GM10266 (cell line): Measurements from ENCODE around the gene CNBP.
"Not testable (repeated sequence)": the region's sequence is repeated elsewhere in the genome, so short reads cannot be mapped to it uniquely, and the experiment has no call there.

Source experiments
- DNase-seq: peaks from one replicate; pipeline ENCODE4 v3.0.0; 2012; ENCODE audit errors: extremely low spot score
- CTCF ChIP-seq: IDR thresholded peaks from 2 replicates; pipeline ENCODE4 v1.5.1; 2012; ENCODE audit warnings: mild to moderate bottlenecking, low read depth; ENCODE audit not compliant: control insufficient read depth, insufficient read depth; ENCODE audit errors: missing control alignments

The CNBP gene

GRCh38 chr3:129199366-129199765 is 15.7 kb upstream of the CNBP start:
- TF ChIP-seq CTCF, result no peak
- DNase-seq, result no peak

DNA sequence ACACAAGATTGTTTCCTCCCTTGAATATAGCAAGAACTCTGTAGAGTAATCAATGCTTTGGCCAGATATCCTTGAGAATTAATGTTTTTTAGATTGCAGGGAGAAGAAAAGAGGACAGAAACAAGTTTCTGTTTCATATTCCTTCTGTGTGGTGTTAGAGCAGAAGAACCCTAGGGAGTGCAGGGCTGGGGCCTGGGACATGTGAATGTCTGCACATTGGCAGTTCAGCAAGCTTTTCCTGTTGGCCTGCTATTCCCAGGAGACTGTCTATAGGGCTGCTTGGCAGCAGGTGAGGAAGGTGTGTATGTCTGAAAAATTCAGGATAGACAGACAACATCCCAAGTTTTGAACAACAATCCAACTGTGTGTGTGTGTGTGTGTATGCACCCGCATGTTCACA is 13.6 kb upstream of the CNBP start:
- TF ChIP-seq CTCF, result no peak
- DNase-seq, result no peak

DNA sequence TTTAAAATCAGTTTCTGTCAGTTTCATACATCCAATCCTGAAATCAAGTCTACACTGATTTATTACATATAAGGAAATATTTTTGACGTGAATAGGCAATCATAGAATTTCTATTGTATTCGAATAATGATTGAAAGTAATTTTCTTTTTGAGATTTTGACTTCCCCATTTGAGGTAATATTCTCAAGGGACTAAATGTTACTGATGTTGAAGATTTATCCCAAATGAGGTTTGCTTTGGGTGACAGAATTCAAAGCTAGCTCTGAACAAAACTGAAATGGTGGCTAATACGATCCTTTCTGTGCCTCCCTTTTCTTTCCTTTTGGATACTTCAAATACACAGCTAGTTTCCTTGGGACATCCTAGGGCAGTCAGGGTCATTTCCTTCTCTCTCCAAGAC is 12.9 kb upstream of the CNBP start:
- TF ChIP-seq CTCF, result no peak

DNA sequence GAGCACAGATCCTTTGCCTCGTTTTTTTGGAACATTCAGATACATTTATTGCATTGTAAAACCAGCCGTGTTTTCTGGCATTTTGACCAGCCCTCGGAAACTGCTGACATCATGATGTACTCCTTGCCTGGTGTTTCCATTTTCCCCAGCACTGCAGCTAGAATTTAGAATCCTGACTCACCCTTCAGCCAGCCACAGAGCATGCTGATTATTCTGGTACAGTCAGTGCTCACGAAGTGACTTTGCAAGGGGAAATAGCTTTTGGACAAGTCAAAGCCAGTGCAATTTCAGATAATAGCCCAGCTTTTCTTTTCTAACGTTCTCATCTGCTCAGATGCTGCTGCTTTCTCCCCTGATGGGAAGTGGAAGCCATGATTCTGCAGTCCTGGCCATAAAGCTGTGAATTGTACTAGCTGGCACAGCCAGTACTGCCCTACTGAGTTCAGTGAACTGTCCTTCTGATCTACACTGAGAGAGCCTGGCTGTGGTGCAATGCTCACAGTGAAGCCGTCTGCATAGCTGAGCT is 12.1 kb upstream of the CNBP start:
- TF ChIP-seq CTCF, result no peak
- DNase-seq, result no peak

More for the DNA sequence above, 12.9 kb upstream of the CNBP start:
- no peak for DNase-seq

- not testable (repeated sequence) for DNase-seq
These were observed 6.1 kb upstream of the CNBP start for GRCh38 chr3:129189793-129190192.

DNA sequence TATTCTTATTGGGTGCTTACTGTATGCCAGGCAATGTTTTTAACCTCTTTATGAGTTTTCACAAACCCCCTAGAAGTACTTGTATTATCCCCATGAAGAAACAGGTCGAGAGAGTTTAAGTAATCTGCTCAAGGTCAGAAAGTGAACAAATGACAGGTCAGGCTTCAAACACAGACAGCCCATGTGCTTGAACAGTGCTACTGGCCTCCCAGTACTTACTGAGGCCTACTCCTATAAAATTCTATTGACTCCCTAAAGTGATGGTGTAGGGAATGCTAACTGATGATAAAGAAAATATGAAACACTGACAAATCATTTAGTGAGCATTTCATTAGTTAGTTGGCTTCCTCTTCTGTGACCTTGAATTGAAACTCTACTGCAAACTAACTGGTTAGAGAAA is 4.2 kb upstream of the CNBP start:
- TF ChIP-seq CTCF, result no peak

DNA sequence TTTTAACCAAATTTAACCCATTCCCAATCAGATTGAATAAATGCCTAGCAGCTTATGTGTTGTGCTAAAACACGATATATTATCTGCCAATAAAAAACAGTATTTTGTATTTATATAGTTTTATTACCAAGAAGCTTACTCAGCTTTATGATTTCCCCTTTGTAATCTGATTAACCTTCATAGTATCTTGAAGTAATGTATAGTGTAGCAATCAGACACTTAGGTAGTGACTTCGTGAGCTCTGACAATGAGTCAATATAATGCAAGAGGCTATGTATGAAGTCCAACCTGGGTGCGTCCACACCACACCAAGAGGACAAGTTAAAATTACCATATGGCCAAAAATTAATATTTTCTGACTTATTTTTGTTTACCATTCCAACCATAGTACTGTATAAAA is 2.1 kb upstream of the CNBP start:
- no peak for DNase-seq
- TF ChIP-seq CTCF, result no peak

More for the DNA sequence above, 4.2 kb upstream of the CNBP start:
- no peak for DNase-seq

- not testable (repeated sequence) for DNase-seq
These were observed 1.3 kb upstream of the CNBP start for GRCh38 chr3:129184784-129185542.
